Pancreas (tissue), 10 donors: ENCODE results near the gene CNTFR. TPM values are rescaled to one million over a fixed set of nuclear protein-coding genes. Genes with fewer than 3 reads are reported as not detected.

Source experiments
- ATAC-seq, 4 donors: fragments of 200-7000 bp; cut with Tn5 transposase; one replicate each; pipeline versions ENCODE4 v1.8.0 to v1.9.1; 2020; ENCODE audit warnings: mild to moderate bottlenecking in 4 of 4, moderate library complexity in 4 of 4
- DNase-seq, 6 donors: peaks; one replicate each; pipeline ENCODE4 v3.0.0-alpha.2; 2020
- FAIRE-seq: peaks from 2 replicates; lab custom pipeline; 2012; peaks lifted over from hg19 to GRCh38; lab: Jason Lieb, UNC
- H3K27ac ChIP-seq, 4 donors: fragments of 200-600 bp; sonication (generic); 1 replicate in 3 of 4; 2 replicates in 1 of 4; pipeline versions ENCODE4 v1.5.0 to v1.8.0; 2020
- H3K27me3 ChIP-seq, 4 donors: fragments of 200-600 bp; one replicate each; pipeline ENCODE4 v1.8.0; 2021
- H3K36me3 ChIP-seq, 3 donors: fragments of 200-600 bp; sonication (generic) in 1 of 3; one replicate each; pipeline versions ENCODE4 v1.5.0 to v1.8.0; 2020 to 2021
- H3K4me1 ChIP-seq, 3 donors: fragments of 200-600 bp; one replicate each; pipeline ENCODE4 v1.8.0; 2021
- H3K4me3 ChIP-seq, 4 donors: fragments of 200-600 bp; sonication (generic) in 2 of 4; one replicate each; pipeline versions ENCODE4 v1.5.0 to v1.8.0; 2020 to 2021
- H3K9me3 ChIP-seq, 4 donors: fragments of 200-600 bp; one replicate each; pipeline ENCODE4 v1.8.0; 2021
- WGBS, 2 donors: extraction: QIAGEN DNeasy Blood & Tissue Kit; methylation state at CpG; one replicate each; pipeline ENCODE4 v1.1.7; 2013; 5-methylcytosine and 5-hydroxymethylcytosine counted together
- intact Hi-C, 3 donors: fragments of 100-400 bp; cut with DNase I; formaldehyde crosslinking; loops; one replicate each; pipeline versions ENCODE4 v1.11.1 to v1.14.2; 2022
- polyA plus RNA-seq, 2 donors: library from polyadenylated mRNA; stranded (reverse); fragments of 200-250 nt; gene quantifications; one replicate each; pipeline ENCODE4 v1.2.3, GENCODE V29; 2013
- total RNA-seq, 6 donors: library from RNA; stranded (reverse); fragmentation: NEBNext Ultra II Directional in 4 of 6; extraction: Animal tissue kit (Norgen Biotek cat#: 25700) in 4 of 6; gene quantifications; one replicate each; pipeline versions ENCODE4 v1.2.1 to v1.2.4, GENCODE V29; 2021 to 2023
- TF ChIP-seq, protein P1 (sequence below), 4 donors: fragments of 200-600 bp; sonication (generic) in 3 of 4; IDR thresholded peaks; one replicate each; pipeline versions ENCODE4 v1.5.0 to v1.8.0; 2021; ENCODE audit warnings: antibody characterized with exemption in 4 of 4
- donor health status: healthy with polysubstance abuse.
- donor health status: DM: no; HTN: no; CAD: no; lungs with moderate emphysema.
- donor health status: DM: no; HTN: no; CAD: no.
- donor health status: control.
- donor health status: control.
- donor health status: Bipolar disorder and iron deficiency.
- donor health status: DM: yes; HTN: yes; CAD: no.
- donor health status: DM: no; HTN: no; CAD: no.
- donor health status: DM: no; HTN: no; CAD: no.
- donor health status: DM: yes; HTN: yes; CAD: no.

CNTFR gene
- total and polyA plus RNA-seq, 8 donors = 0.12 to 2.6 (median 0.87) TPM; not detected in 1

GRCh38 chr9:34503406-34503805 lies 86.1 kb downstream of the CNTFR start:
- FAIRE-seq (no peak), ATAC-seq (no peak), DNase-seq (no peak)
- Histone ChIP-seq H3K4me1 (no peaks in the 10 kb centered on the region), H3K36me3 (no peaks in the 10 kb centered on the region), H3K9me3 (no peaks in the 10 kb centered on the region), H3K27me3 (no peaks in the 10 kb centered on the region), H3K4me3 (no peak overlapping the region), H3K27ac (no peak overlapping the region)
- TF ChIP-seq, protein P1, sequence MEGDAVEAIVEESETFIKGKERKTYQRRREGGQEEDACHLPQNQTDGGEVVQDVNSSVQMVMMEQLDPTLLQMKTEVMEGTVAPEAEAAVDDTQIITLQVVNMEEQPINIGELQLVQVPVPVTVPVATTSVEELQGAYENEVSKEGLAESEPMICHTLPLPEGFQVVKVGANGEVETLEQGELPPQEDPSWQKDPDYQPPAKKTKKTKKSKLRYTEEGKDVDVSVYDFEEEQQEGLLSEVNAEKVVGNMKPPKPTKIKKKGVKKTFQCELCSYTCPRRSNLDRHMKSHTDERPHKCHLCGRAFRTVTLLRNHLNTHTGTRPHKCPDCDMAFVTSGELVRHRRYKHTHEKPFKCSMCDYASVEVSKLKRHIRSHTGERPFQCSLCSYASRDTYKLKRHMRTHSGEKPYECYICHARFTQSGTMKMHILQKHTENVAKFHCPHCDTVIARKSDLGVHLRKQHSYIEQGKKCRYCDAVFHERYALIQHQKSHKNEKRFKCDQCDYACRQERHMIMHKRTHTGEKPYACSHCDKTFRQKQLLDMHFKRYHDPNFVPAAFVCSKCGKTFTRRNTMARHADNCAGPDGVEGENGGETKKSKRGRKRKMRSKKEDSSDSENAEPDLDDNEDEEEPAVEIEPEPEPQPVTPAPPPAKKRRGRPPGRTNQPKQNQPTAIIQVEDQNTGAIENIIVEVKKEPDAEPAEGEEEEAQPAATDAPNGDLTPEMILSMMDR (IDR thresholded peaks at IDR 0.05) = no peak
- intact Hi-C loops = loop anchor here in 1 of 3 donors (10.0 kb wide), 1 partner anchor 69 kb away; no protein-coding TSS in a partner anchor

DNA sequence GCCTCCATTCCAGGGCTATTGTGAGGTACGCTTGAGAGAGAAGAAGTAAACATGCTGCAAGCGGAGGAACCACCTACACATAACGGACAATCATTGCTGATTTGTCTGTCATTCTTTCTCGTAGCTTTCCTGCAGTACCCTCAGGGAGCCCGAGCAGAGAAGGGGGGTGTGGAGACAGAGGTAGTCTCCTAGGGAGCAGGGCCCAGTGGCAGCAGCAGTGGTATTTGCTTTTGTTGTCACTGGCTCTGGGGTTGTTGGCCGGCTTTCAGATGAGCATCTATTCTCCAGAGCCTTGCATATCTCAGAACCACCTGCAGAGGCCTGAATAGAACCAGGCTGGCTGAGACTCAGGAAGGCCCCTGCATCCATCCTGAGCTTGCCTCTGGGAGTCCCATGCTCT lies 86.6 kb downstream of the CNTFR start:
- H3K4me3 ChIP-seq = no peak overlapping the region
- no peak for FAIRE-seq
- intact Hi-C loops = loop anchor here in 1 of 3 donors (10.0 kb wide), 1 partner anchor 68 kb away; no protein-coding TSS in a partner anchor

GRCh38 chr9:34502471-34502870 lies 87.1 kb downstream of the CNTFR start:
- intact Hi-C loops = loop anchor here in 1 of 3 donors (10.0 kb wide), 1 partner anchor 68 kb away; no protein-coding TSS in a partner anchor
- peak overlapping the region in 3 of 4 donors; percentile 33 to 49 (median 39) for H3K27ac ChIP-seq
- H3K27me3 ChIP-seq = no peaks in the 10 kb centered on the region
- no peak for FAIRE-seq
- no peaks in the 10 kb centered on the region for H3K4me1 ChIP-seq
- no peak overlapping the region for H3K4me3 ChIP-seq
- no peaks in the 10 kb centered on the region for H3K9me3 ChIP-seq
- no peaks in the 10 kb centered on the region for H3K36me3 ChIP-seq
- DNase-seq = no peak
- TF ChIP-seq, protein P1 (IDR thresholded peaks at IDR 0.05) = no peak
- WGBS, 2 donors = 44 to 45% methylated on average over 10 of the region's 10 CpGs
- ATAC-seq = peak; percentile 25 to 61 (median 43)

More for the DNA sequence above, 86.6 kb downstream of the CNTFR start:
- Histone ChIP-seq H3K27ac (peak overlapping the region in 2 of 4 donors; percentile 39 to 49), H3K4me1 (no peaks in the 10 kb centered on the region), H3K36me3 (no peaks in the 10 kb centered on the region), H3K9me3 (no peaks in the 10 kb centered on the region), H3K27me3 (no peaks in the 10 kb centered on the region)
- 51 to 53% methylated on average over 6 of the region's 6 CpGs for WGBS, 2 donors
- TF ChIP-seq, protein P1 (IDR thresholded peaks at IDR 0.05) = no peak
- ATAC-seq = peak in 3 of 4 donors; percentile 26 to 42 (median 37)
- no peak for DNase-seq

DNA sequence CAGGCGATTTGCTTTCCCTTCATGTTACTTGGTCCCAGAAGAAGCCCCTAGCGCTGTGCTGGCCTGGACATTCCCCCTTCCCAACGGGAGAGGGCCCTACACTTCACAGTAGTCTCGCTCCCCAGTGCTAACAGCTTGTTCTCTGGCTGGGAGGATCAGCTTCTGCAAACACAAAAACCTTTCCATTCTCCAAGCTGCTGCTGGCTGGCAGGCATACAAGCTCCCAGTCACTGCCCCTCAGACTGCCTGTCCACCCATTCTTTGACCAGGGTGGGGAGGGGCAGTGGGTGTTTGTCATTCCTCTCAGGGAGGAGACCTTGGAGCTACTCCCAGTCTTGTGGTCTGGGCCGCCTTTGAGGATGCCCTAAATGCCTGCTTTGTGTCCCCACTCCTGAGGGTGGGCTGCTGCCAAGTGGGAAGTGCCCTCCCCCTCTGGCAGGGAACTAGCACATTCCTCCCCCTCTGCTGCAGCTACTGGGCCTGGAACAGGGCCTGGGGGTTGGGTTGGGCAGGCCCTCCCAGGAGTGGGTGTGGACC lies 87.6 kb downstream of the CNTFR start:
- DNase-seq = peak in 4 of 6 donors; percentile 38 to 69 (median 63)
- H3K4me1 ChIP-seq = no peaks in the 10 kb centered on the region
- 32 to 35% methylated on average over 4 to 5 of the region's 5 CpGs for WGBS, 2 donors
- FAIRE-seq = no peak
- H3K4me3 ChIP-seq = no peak overlapping the region
- intact Hi-C loops = loop anchor here in 1 of 3 donors (10.0 kb wide), 1 partner anchor 67 kb away; no protein-coding TSS in a partner anchor
- no peaks in the 10 kb centered on the region for H3K27me3 ChIP-seq
- TF ChIP-seq, protein P1 (IDR thresholded peaks at IDR 0.05) = no peak
- peak; percentile 56 to 79 (median 76) for ATAC-seq
- no peaks in the 10 kb centered on the region for H3K9me3 ChIP-seq
- peak overlapping the region in 2 of 4 donors; percentile 39 to 49 for H3K27ac ChIP-seq
- no peaks in the 10 kb centered on the region for H3K36me3 ChIP-seq

Other genes with a start within 250 kb of the CNTFR start
- 10 to 100 TPM in 4 of 6 donors, 1 to 10 TPM in 2; 4.0 to 17.5 (median 10.8) TPM for gene MYORG, start 212.8 kb downstream of the CNTFR start, total RNA-seq
- 1 to 10 TPM; 1.8 to 2.3 TPM for gene MYORG, start 212.8 kb downstream of the CNTFR start, polyA plus RNA-seq
- gene FAM219A, start 131.2 kb downstream of the CNTFR start, total RNA-seq = 1 to 10 TPM; 4.5 to 9.6 (median 7.0) TPM
- gene FAM219A, start 131.2 kb downstream of the CNTFR start, polyA plus RNA-seq = 1 to 10 TPM; 9.7 to 9.8 TPM
- gene DNAI1, start 130.9 kb downstream of the CNTFR start, total RNA-seq = under 1 TPM; 0.16 to 0.69 (median 0.38) TPM
- gene DNAI1, start 130.9 kb downstream of the CNTFR start, polyA plus RNA-seq = 1 to 10 TPM in 1 of 2 donors, under 1 TPM in 1; 0.99 to 5.0 TPM
- 1 to 10 TPM in 1 of 6 donors, under 1 TPM in 5; 0.24 to 1.1 (median 0.49) TPM for gene ENHO, start 66.7 kb downstream of the CNTFR start, total RNA-seq
- gene ENHO, start 66.7 kb downstream of the CNTFR start, polyA plus RNA-seq = 1 to 10 TPM; 1.7 to 4.3 TPM
- gene RPP25L, start 22.4 kb upstream of the CNTFR start, total RNA-seq = 10 to 100 TPM in 2 of 6 donors, 1 to 10 TPM in 4; 7.6 to 16.1 (median 10.0) TPM
- 10 to 100 TPM; 17.1 to 19.8 TPM for gene RPP25L, start 22.4 kb upstream of the CNTFR start, polyA plus RNA-seq
- 10 to 100 TPM; 31.5 to 50.7 (median 38.6) TPM for gene DCTN3, start 30.8 kb upstream of the CNTFR start, total RNA-seq
- gene DCTN3, start 30.8 kb upstream of the CNTFR start, polyA plus RNA-seq = 10 to 100 TPM; 37.4 to 84.3 TPM
- gene ARID3C, start 39.3 kb upstream of the CNTFR start, total RNA-seq = not detected
- gene ARID3C, start 39.3 kb upstream of the CNTFR start, polyA plus RNA-seq = not detected
- gene SIGMAR1, start 48.1 kb upstream of the CNTFR start, total RNA-seq = 10 to 100 TPM; 20.4 to 27.2 (median 22.9) TPM
- gene SIGMAR1, start 48.1 kb upstream of the CNTFR start, polyA plus RNA-seq = 10 to 100 TPM; 18.3 to 23.0 TPM
- 10 to 100 TPM; 11.0 to 30.8 (median 18.8) TPM for gene GALT, start 57.0 kb upstream of the CNTFR start, total RNA-seq
- gene GALT, start 57.0 kb upstream of the CNTFR start, polyA plus RNA-seq = 10 to 100 TPM; 58.0 to 60.5 TPM
- gene IL11RA, start 62.5 kb upstream of the CNTFR start, total RNA-seq = 1 to 10 TPM; 4.1 to 8.2 (median 5.9) TPM
- gene IL11RA, start 62.5 kb upstream of the CNTFR start, polyA plus RNA-seq = 10 to 100 TPM; 12.6 to 30.0 TPM
- not detected for gene CCL27, start 72.9 kb upstream of the CNTFR start, total RNA-seq
- not detected for gene CCL27, start 72.9 kb upstream of the CNTFR start, polyA plus RNA-seq
- 1 to 10 TPM in 2 of 6 donors, under 1 TPM in 2, not detected in 2; 0.35 to 2.8 (median 1.8) TPM for gene CCL19, start 101.6 kb upstream of the CNTFR start, total RNA-seq
- 1 to 10 TPM in 1 of 2 donors, under 1 TPM in 1; 0.68 to 2.1 TPM for gene CCL19, start 101.6 kb upstream of the CNTFR start, polyA plus RNA-seq
- gene CCL21, start 120.4 kb upstream of the CNTFR start, total RNA-seq = 10 to 100 TPM in 3 of 6 donors, 1 to 10 TPM in 2, not detected in 1; 1.9 to 12.1 (median 10.0) TPM
- gene CCL21, start 120.4 kb upstream of the CNTFR start, polyA plus RNA-seq = 10 to 100 TPM; 12.1 to 53.5 TPM